HG03280 (cell line): ENCODE results near the gene CLSTN2.

ENCODE experiments used
- ATAC-seq: cut with Tn5 transposase; IDR thresholded peaks from one replicate; pipeline ENCODE4 v1.9.1; 2021; ENCODE audit warnings: mild to moderate bottlenecking, moderate library complexity; ENCODE audit not compliant: unreplicated experiment

CLSTN2 gene

GRCh38 chr3:140223631-140224030 is 288.6 kb downstream of the CLSTN2 start:
- no peak for ATAC-seq

GRCh38 chr3:140224307-140224706 is 289.3 kb downstream of the CLSTN2 start:
- no peak for ATAC-seq

GRCh38 chr3:140225996-140226395 is 291.0 kb downstream of the CLSTN2 start:
- no peak for ATAC-seq

- ATAC-seq, result no peak
Measured at GRCh38 chr3:140233702-140234101, 298.7 kb downstream of the CLSTN2 start.

- ATAC-seq, result no peak
Measured at GRCh38 chr3:140234256-140234655, 299.3 kb downstream of the CLSTN2 start.

- no peak for ATAC-seq
Measured at GRCh38 chr3:140236836-140237501, 302.0 kb downstream of the CLSTN2 start.

- ATAC-seq, result no peak
Measured at GRCh38 chr3:140238646-140239314, 303.8 kb downstream of the CLSTN2 start.

- no peak for ATAC-seq
Measured at GRCh38 chr3:140242818-140243276, 307.9 kb downstream of the CLSTN2 start.

GRCh38 chr3:140243575-140243974 is 308.6 kb downstream of the CLSTN2 start:
- ATAC-seq, result no peak

- ATAC-seq, result no peak
Measured at GRCh38 chr3:140244893-140245292, 309.9 kb downstream of the CLSTN2 start.

GRCh38 chr3:140246578-140246977 is 311.6 kb downstream of the CLSTN2 start:
- ATAC-seq, result no peak

GRCh38 chr3:140247775-140248174 is 312.8 kb downstream of the CLSTN2 start:
- no peak for ATAC-seq

GRCh38 chr3:140249188-140249587 is 314.2 kb downstream of the CLSTN2 start:
- ATAC-seq, result no peak

- ATAC-seq, result no peak
Measured at GRCh38 chr3:140250010-140250855, 315.2 kb downstream of the CLSTN2 start.

- no peak for ATAC-seq
Measured at GRCh38 chr3:140250945-140251344, 316.0 kb downstream of the CLSTN2 start.

- ATAC-seq, result no peak
Measured at GRCh38 chr3:140251678-140252077, 316.7 kb downstream of the CLSTN2 start.

- ATAC-seq, result no peak
Measured at GRCh38 chr3:140252812-140253656, 318.0 kb downstream of the CLSTN2 start.

- no peak for ATAC-seq
Measured at GRCh38 chr3:140258222-140258724, 323.3 kb downstream of the CLSTN2 start.

GRCh38 chr3:140265302-140265701 is 330.3 kb downstream of the CLSTN2 start:
- no peak for ATAC-seq

GRCh38 chr3:140268103-140268502 is 333.1 kb downstream of the CLSTN2 start:
- ATAC-seq, result no peak
